ENCODE data around the gene EIF2B2. TPM values are rescaled to one million over a fixed set of nuclear protein-coding genes. Genes with fewer than 3 reads are reported as not detected.

Gene EIF2B2
- total RNA-seq, 2 experiments from 2014 or later = 33.5 to 49.8 TPM

DNA sequence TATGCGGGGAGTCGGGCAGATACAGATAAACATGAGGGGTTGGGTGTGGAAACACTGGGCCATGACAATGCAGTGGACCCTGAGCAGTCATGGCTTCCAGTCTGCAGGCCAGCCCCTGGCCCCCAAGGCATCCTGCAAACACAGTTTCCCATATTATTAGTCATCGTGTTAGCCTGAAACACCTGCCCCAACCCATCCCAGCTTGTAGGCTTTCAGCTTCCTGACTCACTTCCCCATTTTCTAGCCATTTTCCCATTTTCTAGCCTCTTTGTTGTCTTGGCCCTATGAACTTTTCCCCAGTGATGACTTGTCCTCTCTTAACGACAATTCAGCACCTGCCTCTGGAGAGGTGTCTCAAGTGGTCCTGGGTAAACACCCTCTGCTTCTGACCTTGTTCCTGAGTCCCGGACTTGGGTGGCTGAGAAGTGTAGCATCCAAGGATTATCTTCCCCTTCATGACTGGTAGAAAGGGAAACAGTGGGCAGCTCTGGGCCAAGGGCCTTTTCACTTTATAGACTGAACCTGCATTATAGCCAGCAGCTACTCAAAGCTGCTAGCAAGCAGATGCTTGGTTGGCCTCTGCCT lies 43.0 kb upstream of the EIF2B2 start:
- intact Hi-C loops (cut with micrococcal nuclease; ENCODE audit: unreplicated experiment) = no loop called here
- no peak for DNase-seq (ENCODE audit: low spot score)
- no peaks in the 10 kb centered on the region for H3K9me2 ChIP-seq (ENCODE audit: insufficient read depth, low read length)
- H3K9me3 ChIP-seq (ENCODE audit: low read length) = no peaks in the 10 kb centered on the region
- no peaks in the 10 kb centered on the region for H3K79me2 ChIP-seq (ENCODE audit: insufficient read depth, low read depth, low read length)
- POLR2A ChIA-PET = interaction anchor here (0.6 to 1.1 kb wide), 4 partner anchors 12 to 474 kb away, joined by 3 to 5 read pairs (median 3); no protein-coding TSS in a partner anchor
- H2AFZ ChIP-seq (ENCODE audit: low read length) = no peak overlapping the region
- no peak overlapping the region for H3K27ac ChIP-seq (ENCODE audit: low read depth, low read length, poor library complexity, severe bottlenecking)
- TF ChIP-seq, protein P1, sequence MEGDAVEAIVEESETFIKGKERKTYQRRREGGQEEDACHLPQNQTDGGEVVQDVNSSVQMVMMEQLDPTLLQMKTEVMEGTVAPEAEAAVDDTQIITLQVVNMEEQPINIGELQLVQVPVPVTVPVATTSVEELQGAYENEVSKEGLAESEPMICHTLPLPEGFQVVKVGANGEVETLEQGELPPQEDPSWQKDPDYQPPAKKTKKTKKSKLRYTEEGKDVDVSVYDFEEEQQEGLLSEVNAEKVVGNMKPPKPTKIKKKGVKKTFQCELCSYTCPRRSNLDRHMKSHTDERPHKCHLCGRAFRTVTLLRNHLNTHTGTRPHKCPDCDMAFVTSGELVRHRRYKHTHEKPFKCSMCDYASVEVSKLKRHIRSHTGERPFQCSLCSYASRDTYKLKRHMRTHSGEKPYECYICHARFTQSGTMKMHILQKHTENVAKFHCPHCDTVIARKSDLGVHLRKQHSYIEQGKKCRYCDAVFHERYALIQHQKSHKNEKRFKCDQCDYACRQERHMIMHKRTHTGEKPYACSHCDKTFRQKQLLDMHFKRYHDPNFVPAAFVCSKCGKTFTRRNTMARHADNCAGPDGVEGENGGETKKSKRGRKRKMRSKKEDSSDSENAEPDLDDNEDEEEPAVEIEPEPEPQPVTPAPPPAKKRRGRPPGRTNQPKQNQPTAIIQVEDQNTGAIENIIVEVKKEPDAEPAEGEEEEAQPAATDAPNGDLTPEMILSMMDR (conservative IDR thresholded peaks at IDR 0.05; ENCODE audit: low read length) = no peak
- TF ChIP-seq EZH2phosphoT487 (IDR thresholded peaks at IDR 0.05; ENCODE audit: borderline replicate concordance, low read depth, low read length) = no peak
- no peaks in the 10 kb centered on the region for H4K20me1 ChIP-seq (ENCODE audit: insufficient read depth, low read length)
- no TSS peak for BruUV-seq (replicated peaks)
- no peak overlapping the region for H3K4me3 ChIP-seq (ENCODE audit: low read depth, low read length, poor library complexity, severe bottlenecking)
- no peak overlapping the region for H3K4me2 ChIP-seq (ENCODE audit: low read length)
- peaks cover 21% of the 10 kb centered on the region for H3K4me1 ChIP-seq (ENCODE audit: insufficient read depth, low read length, poor library complexity, severe bottlenecking)
- no peaks in the 10 kb centered on the region for H3K36me3 ChIP-seq (ENCODE audit: insufficient read depth, low read length)
- CTCF ChIA-PET (ENCODE audit: unreplicated experiment) = no interaction called here

DNA sequence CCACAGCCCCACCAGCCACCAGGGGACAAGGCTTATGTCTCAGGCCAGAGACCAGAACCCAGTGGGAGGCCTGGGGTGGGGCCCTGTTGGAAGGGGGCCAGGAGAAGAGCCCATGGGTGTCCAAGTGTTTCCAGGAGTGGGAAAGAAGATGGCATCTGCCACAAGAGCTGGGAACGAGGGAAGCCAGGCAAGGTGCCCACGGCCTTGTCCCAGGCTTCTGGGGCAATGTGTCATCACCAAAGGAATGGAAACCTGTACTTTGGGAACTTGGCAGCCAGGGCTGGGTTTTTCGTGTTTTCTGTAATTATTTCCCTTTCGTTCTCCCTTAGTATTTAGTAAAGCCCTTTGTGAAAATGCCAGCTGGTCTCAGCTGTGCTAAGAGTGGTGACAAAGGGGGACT lies 42.0 kb upstream of the EIF2B2 start:
- H4K20me1 ChIP-seq (ENCODE audit: insufficient read depth, low read length) = no peaks in the 10 kb centered on the region
- no peaks in the 10 kb centered on the region for H3K79me2 ChIP-seq (ENCODE audit: insufficient read depth, low read depth, low read length)
- DNase-seq (ENCODE audit: low spot score) = no peak
- no peak overlapping the region for H3K4me2 ChIP-seq (ENCODE audit: low read length)
- no TSS peak for BruUV-seq (replicated peaks)
- H3K9me2 ChIP-seq (ENCODE audit: insufficient read depth, low read length) = no peaks in the 10 kb centered on the region
- H3K27ac ChIP-seq (ENCODE audit: low read depth, low read length, poor library complexity, severe bottlenecking) = no peak overlapping the region
- H3K9me3 ChIP-seq (ENCODE audit: low read length) = no peaks in the 10 kb centered on the region
- ChIA-PET CTCF (ENCODE audit: unreplicated experiment) (no interaction called here), POLR2A (interaction anchor here (0.5 to 1.6 kb wide), 2 partner anchors 19 to 38 kb away, joined by 4 read pairs; no protein-coding TSS in a partner anchor)
- no peaks in the 10 kb centered on the region for H3K36me3 ChIP-seq (ENCODE audit: insufficient read depth, low read length)
- H3K4me1 ChIP-seq (ENCODE audit: insufficient read depth, low read length, poor library complexity, severe bottlenecking) = peaks cover 21% of the 10 kb centered on the region
- no peak overlapping the region for H3K4me3 ChIP-seq (ENCODE audit: low read depth, low read length, poor library complexity, severe bottlenecking)
- TF ChIP-seq EZH2phosphoT487 (IDR thresholded peaks at IDR 0.05; ENCODE audit: borderline replicate concordance, low read depth, low read length) = no peak
- TF ChIP-seq, protein P1 (conservative IDR thresholded peaks at IDR 0.05; ENCODE audit: low read length) = no peak
- intact Hi-C loops (cut with micrococcal nuclease; ENCODE audit: unreplicated experiment) = no loop called here
- no peak overlapping the region for H2AFZ ChIP-seq (ENCODE audit: low read length)

DNA sequence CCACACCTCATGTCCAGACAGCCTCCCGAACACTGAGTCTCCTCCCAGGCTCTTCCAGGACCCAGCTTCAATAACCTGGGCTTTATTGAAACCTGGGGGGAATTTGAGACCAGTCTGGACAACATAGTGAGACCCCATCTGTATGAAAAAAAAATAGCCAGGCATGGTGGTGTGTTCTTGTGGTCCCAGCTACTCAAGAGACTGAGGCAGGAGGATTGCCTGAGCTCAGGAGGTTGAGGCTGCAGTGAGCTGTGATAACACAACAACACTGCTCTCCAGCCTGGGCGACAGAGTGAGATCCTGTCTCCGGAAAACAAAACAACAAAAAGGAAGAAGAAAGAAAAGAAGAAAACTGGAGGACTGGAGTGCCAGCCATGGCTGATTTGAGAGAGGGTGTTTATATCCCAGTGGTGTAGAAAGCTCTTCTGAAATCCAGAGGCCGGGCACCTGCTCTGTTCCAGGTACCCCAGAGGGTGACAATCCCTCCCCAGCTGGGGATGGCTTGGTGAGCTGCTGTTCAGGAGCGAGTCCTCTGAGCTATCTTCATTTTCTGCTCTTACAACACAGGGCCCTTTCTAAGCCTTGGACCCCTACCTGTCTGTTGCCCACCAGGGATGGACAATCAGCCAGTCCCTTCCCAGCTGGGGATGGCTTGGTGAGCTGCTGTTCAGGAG lies 41.3 kb upstream of the EIF2B2 start:
- POLR2A ChIA-PET = interaction anchor here (0.5 to 1.6 kb wide), 5 partner anchors 20 to 106 kb away, joined by 3 to 4 read pairs (median 3); no protein-coding TSS in a partner anchor
- no peaks in the 10 kb centered on the region for H3K9me2 ChIP-seq (ENCODE audit: insufficient read depth, low read length)
- H3K9me3 ChIP-seq (ENCODE audit: low read length) = no peaks in the 10 kb centered on the region
- intact Hi-C loops (cut with micrococcal nuclease; ENCODE audit: unreplicated experiment) = no loop called here
- DNase-seq (ENCODE audit: low spot score) = no peak
- no peaks in the 10 kb centered on the region for H3K79me2 ChIP-seq (ENCODE audit: insufficient read depth, low read depth, low read length)
- TF ChIP-seq, protein P1 (conservative IDR thresholded peaks at IDR 0.05; ENCODE audit: low read length) = no peak
- no peak for TF ChIP-seq EZH2phosphoT487 (IDR thresholded peaks at IDR 0.05; ENCODE audit: borderline replicate concordance, low read depth, low read length)
- H3K27ac ChIP-seq (ENCODE audit: low read depth, low read length, poor library complexity, severe bottlenecking) = no peak overlapping the region
- no peaks in the 10 kb centered on the region for H4K20me1 ChIP-seq (ENCODE audit: insufficient read depth, low read length)
- no peak overlapping the region for H3K4me2 ChIP-seq (ENCODE audit: low read length)
- H2AFZ ChIP-seq (ENCODE audit: low read length) = no peak overlapping the region
- no peaks in the 10 kb centered on the region for H3K36me3 ChIP-seq (ENCODE audit: insufficient read depth, low read length)
- BruUV-seq (replicated peaks) = no TSS peak
- H3K4me3 ChIP-seq (ENCODE audit: low read depth, low read length, poor library complexity, severe bottlenecking) = no peak overlapping the region
- CTCF ChIA-PET (ENCODE audit: unreplicated experiment) = interaction anchor here (1.0 kb wide), 1 partner anchor 15 kb away, joined by 3 read pairs; no protein-coding TSS in a partner anchor
- H3K4me1 ChIP-seq (ENCODE audit: insufficient read depth, low read length, poor library complexity, severe bottlenecking) = peaks cover 21% of the 10 kb centered on the region
